A673 (cell line): ENCODE results near the gene NEXN.

Experiments
- CTCF ChIP-seq: fragments of 300-800, 200-600 bp; sonication (generic); conservative IDR thresholded peaks from 2 replicates; pipeline ENCODE4 v1.5.1; 2017; ENCODE audit warnings: low read depth, mild to moderate bottlenecking, antibody characterized with exemption, low read length, moderate library complexity, mixed read lengths
- EZH2 ChIP-seq: fragments of 200-600 bp; sonication (generic); IDR thresholded peaks from 2 replicates; pipeline ENCODE4 v1.6.1; 2017; ENCODE audit warnings: borderline replicate concordance, low read depth, mild to moderate bottlenecking, mixed read lengths, antibody characterized with exemption, low read length; ENCODE audit not compliant: poor library complexity, severe bottlenecking

- TF ChIP-seq CTCF (no peak), EZH2 (no peak)
Observed at GRCh38 chr1:77906019-77906545, 17.7 kb downstream of the NEXN start.
